K562 treated with DMSO at 1 percent for 24 hours (cell line): ENCODE measurements around the gene PTGDR. TPM values are rescaled to one million over a fixed set of nuclear protein-coding genes. Genes with fewer than 3 reads are reported as not detected.

Experiments
- total RNA-seq: library from RNA; unstranded; fragments of 300-600 nt; gene quantifications from 2 replicates; pipeline ENCODE4 v1.2.3, GENCODE V29; 2022; ENCODE audit warnings: low read depth; ENCODE audit not compliant: insufficient read depth

The PTGDR gene
- not detected in 2 replicates for total RNA-seq

GRCh38 chr14:52267501-52268278 lies at the start of gene PTGDR:
Gene PTGDR, plus strand, starts transcription at chr14:52267698. Its CDS starts 117 bp downstream, at chr14:52267815.

GRCh38 chr14:52313903-52314594 lies 46.6 kb downstream of the PTGDR start, which contains the start of gene PTGER2:
Gene PTGER2, plus strand, starts transcription at chr14:52314312. Its CDS starts 237 bp downstream, at chr14:52314549.

Other genes starting within 250 kb of the PTGDR start
- 0.05 TPM in 1 of 2 replicates, not detected in the other for gene NID2, start 198.6 kb upstream of the PTGDR start, total RNA-seq
- not detected in 2 replicates for gene PTGER2, start 46.6 kb downstream of the PTGDR start, total RNA-seq